K562 (cell line): Measurements from ENCODE around the gene TNPO2. TPM values are rescaled to one million over a fixed set of nuclear protein-coding genes. Genes with fewer than 3 reads are reported as not detected.

Source experiments
- CTBP1 ChIP-seq: fragments of 450-650 bp; IDR thresholded peaks from 2 replicates; pipeline ENCODE4 v1.6.1; 2016; ENCODE audit warnings: borderline replicate concordance
- KHSRP ChIP-seq: fragments of 450-650 bp; IDR thresholded peaks from 2 replicates; pipeline ENCODE4 v1.6.1; 2017
- NFXL1 ChIP-seq: fragments of 450-650 bp; formaldehyde crosslinking; IDR thresholded peaks from 2 replicates; pipeline ENCODE4 v1.4.0; 2021; ENCODE audit warnings: mild to moderate bottlenecking
- polyA plus RNA-seq, 8 experiments: library from polyadenylated mRNA; depleted of rRNA in 4 of 8; stranded (reverse) in 5 of 8; unstranded in 3 of 8; fragments of >200 nt; fragmentation: Nextera tagmentation in 2 of 8; fragmentation: Illumina TruSeq in 1 of 8; extraction: Ambion mirVana in 2 of 8; extraction: Trizol in 1 of 8; gene quantifications; 2 replicates each; pipeline versions ENCODE4 v1.2.1 to v1.2.3, GENCODE V29; 2011 to 2014; ENCODE audit warnings: inconsistent platforms in 1 of 8, missing spikeins in 1 of 8
- total RNA-seq, 7 experiments: library from RNA; depleted of rRNA in 6 of 7; stranded (reverse); fragments of >200 nt in 6 of 7; fragmentation: Illumina TruSeq in 2 of 7; extraction: Trizol in 2 of 7; gene quantifications; 2 replicates each; pipeline versions ENCODE4 v1.2.1 to v1.2.3, GENCODE V29; 2011 to 2021; ENCODE audit warnings: low replicate concordance in 1 of 7
- TF ChIP-seq, protein P1 (sequence below): fragments of 450-650 bp; IDR thresholded peaks from 2 replicates; pipeline ENCODE4 v1.6.1; 2018; ENCODE audit warnings: mild to moderate bottlenecking, low read depth; ENCODE audit not compliant: partially characterized antibody
- TF ChIP-seq, protein P2 (sequence below), 2 experiments: fragments of 450-650 bp in 1 of 2; sonication (generic) in 1 of 2; formaldehyde crosslinking in 1 of 2; IDR thresholded peaks; 2 replicates each; pipeline versions ENCODE4 v1.7.1 to v1.9.0; 2016 to 2022; ENCODE audit warnings: inconsistent platforms in 1 of 2, mild to moderate bottlenecking in 1 of 2, missing genetic modification reagents in 1 of 2

TNPO2 gene
- total and polyA plus RNA-seq, 9 of the 15 experiments (the other 6 are each of a cell fraction or from before 2014, with no cell fraction given) = 6.0 to 126 (median 53.8) TPM

DNA sequence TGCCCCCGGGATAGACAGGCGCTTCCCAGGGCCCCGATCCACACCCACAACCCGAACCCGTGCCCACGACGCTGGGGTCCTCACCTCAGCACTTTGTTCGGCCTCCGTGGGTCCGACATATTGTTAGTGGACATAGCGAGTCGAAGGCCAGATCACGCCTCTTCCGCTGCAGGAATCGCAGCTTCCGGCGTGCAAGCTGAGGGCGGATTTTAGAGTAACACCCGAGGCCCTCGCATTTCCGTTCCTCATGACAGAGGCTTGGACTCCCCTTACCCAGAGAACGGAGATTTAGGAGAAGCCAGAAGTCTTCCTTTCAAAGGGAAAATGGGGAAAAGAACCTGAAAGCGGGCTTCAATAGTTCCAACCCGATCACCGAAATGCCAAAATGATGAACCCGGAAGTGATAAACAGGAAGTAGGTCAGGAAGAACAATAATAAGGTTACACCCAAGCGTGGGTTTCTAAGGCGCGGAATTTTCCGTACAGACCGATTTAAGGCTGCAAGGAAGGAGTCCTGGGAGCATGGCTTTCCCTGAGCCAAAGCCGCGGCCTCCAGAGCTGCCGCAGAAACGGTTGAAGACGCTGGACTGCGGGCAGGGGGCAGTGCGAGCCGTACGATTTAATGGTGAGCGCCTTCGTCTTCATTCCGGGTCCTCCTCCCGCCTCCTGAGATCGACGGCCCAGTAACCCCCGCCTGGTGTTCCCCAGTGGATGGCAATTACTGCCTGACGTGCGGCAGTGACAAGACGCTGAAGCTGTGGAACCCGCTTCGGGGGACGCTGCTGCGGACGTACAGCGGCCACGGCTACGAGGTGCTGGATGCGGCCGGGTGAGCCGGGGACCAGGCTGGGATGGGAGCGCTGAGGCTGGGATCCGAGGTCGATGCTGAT is 54.2 kb downstream of the TNPO2 start (continued):
- TF ChIP-seq NFXL1 (CRISPR knock-in tag) = no peak
- TF ChIP-seq, protein P1, sequence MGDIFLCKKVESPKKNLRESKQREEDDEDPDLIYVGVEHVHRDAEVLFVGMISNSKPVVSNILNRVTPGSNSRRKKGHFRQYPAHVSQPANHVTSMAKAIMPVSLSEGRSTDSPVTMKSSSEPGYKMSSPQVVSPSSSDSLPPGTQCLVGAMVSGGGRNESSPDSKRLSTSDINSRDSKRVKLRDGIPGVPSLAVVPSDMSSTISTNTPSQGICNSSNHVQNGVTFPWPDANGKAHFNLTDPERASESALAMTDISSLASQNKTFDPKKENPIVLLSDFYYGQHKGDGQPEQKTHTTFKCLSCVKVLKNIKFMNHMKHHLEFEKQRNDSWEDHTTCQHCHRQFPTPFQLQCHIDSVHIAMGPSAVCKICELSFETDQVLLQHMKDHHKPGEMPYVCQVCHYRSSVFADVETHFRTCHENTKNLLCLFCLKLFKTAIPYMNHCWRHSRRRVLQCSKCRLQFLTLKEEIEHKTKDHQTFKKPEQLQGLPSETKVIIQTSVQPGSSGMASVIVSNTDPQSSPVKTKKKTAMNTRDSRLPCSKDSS = no peak
- TF ChIP-seq KHSRP = no peak
- TF ChIP-seq CTBP1 = peak; percentile 46; the same call in 1 of the 2 replicates
- TF ChIP-seq, protein P2, sequence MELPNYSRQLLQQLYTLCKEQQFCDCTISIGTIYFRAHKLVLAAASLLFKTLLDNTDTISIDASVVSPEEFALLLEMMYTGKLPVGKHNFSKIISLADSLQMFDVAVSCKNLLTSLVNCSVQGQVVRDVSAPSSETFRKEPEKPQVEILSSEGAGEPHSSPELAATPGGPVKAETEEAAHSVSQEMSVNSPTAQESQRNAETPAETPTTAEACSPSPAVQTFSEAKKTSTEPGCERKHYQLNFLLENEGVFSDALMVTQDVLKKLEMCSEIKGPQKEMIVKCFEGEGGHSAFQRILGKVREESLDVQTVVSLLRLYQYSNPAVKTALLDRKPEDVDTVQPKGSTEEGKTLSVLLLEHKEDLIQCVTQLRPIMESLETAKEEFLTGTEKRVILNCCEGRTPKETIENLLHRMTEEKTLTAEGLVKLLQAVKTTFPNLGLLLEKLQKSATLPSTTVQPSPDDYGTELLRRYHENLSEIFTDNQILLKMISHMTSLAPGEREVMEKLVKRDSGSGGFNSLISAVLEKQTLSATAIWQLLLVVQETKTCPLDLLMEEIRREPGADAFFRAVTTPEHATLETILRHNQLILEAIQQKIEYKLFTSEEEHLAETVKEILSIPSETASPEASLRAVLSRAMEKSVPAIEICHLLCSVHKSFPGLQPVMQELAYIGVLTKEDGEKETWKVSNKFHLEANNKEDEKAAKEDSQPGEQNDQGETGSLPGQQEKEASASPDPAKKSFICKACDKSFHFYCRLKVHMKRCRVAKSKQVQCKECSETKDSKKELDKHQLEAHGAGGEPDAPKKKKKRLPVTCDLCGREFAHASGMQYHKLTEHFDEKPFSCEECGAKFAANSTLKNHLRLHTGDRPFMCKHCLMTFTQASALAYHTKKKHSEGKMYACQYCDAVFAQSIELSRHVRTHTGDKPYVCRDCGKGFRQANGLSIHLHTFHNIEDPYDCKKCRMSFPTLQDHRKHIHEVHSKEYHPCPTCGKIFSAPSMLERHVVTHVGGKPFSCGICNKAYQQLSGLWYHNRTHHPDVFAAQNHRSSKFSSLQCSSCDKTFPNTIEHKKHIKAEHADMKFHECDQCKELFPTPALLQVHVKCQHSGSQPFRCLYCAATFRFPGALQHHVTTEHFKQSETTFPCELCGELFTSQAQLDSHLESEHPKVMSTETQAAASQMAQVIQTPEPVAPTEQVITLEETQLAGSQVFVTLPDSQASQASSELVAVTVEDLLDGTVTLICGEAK (IDR thresholded peaks at IDR 0.05) = peak; percentile 100
- TF ChIP-seq, protein P2 (CRISPR knock-in tag; IDR thresholded peaks at IDR 0.05) = no peak
